ENCODE results near the gene IGFL4.

IGFL4 gene

DNA sequence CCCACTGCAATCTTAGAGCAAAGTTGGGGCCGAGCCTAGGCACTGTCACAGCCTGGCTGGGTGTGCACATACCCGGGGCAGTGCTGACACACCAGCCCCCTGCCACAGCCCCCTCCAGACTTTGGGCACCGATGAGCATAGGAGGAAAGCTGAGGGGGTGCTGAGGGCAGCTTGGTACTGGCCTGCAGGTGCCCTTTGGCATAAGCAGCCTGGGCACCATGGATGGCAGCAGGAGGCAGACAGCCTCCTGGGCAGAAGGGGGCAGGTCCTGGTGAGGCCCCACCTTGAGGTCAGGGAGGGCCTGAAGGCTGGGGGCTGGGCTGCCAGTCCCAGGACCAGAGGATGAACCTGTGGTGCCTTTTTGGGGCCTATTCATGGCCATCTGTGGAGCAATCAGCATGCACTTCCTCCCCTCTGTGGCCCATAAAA is 8.2 kb downstream of the IGFL4 start:
- H3K4me3 ChIP-seq (ENCODE audit: severe bottlenecking), result no peak overlapping the region
- H3K9me3 ChIP-seq (ENCODE audit: severe bottlenecking), result no peaks in the 10 kb centered on the region
- TF ChIP-seq, protein P1, sequence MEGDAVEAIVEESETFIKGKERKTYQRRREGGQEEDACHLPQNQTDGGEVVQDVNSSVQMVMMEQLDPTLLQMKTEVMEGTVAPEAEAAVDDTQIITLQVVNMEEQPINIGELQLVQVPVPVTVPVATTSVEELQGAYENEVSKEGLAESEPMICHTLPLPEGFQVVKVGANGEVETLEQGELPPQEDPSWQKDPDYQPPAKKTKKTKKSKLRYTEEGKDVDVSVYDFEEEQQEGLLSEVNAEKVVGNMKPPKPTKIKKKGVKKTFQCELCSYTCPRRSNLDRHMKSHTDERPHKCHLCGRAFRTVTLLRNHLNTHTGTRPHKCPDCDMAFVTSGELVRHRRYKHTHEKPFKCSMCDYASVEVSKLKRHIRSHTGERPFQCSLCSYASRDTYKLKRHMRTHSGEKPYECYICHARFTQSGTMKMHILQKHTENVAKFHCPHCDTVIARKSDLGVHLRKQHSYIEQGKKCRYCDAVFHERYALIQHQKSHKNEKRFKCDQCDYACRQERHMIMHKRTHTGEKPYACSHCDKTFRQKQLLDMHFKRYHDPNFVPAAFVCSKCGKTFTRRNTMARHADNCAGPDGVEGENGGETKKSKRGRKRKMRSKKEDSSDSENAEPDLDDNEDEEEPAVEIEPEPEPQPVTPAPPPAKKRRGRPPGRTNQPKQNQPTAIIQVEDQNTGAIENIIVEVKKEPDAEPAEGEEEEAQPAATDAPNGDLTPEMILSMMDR (IDR thresholded peaks at IDR 0.05; ENCODE audit: poor library complexity, severe bottlenecking), result no peak
- H3K27me3 ChIP-seq (ENCODE audit: insufficient read depth, poor library complexity, severe bottlenecking), result no peaks in the 10 kb centered on the region
- no peaks in the 10 kb centered on the region for H3K36me3 ChIP-seq (ENCODE audit: low read depth)
- H3K27ac ChIP-seq (ENCODE audit: poor library complexity, severe bottlenecking), result no peak overlapping the region
- DNase-seq (ENCODE audit: low spot score) (no peak), ATAC-seq (ENCODE audit: low read depth) (no peak)
- no peaks in the 10 kb centered on the region for H3K4me1 ChIP-seq (ENCODE audit: insufficient read depth, poor library complexity, severe bottlenecking)

DNA sequence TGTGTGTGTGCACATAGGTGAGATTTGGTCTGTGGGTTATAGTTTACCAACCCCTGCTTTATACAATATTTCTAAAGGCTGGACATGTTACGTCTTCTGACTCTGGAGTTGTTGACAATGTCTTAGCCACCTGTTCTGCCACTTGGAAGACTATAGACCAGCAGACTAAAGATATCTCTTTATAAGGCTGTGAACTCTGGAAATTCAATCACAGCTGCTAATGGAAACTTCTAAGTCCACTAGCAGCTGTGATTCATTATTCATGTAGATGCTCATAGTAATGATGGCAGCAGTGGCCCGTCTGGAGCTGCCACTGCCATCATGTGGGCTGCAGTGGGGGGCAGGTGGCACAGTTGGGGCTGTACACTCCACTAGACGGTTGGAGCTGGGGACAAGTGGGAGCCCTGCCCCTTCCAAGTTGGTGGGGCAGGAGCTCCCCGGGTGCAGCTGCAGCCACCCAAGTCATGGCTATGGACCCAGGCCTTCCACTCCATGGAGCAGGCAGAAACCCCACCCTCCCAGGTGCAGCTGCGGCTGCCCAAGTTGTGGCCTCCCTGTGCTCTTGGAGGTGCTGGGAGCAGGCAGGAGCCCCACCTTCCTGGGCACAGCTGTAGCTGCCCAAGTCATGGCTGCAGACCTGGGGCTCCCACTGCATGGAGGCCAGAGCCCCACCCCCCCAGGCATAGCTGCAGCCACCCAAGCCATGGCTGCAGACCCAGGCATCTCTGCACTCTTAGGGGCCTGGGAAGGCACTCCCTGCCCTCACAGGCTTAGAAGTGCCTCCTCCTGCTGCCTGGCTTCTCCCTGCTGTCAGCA is 8.8 kb downstream of the IGFL4 start:
- TF ChIP-seq, protein P1 (IDR thresholded peaks at IDR 0.05; ENCODE audit: poor library complexity, severe bottlenecking), result no peak
- Histone ChIP-seq H3K27ac (ENCODE audit: poor library complexity, severe bottlenecking) (no peak overlapping the region), H3K36me3 (ENCODE audit: low read depth) (no peaks in the 10 kb centered on the region), H3K9me3 (ENCODE audit: severe bottlenecking) (no peaks in the 10 kb centered on the region), H3K4me1 (ENCODE audit: insufficient read depth, poor library complexity, severe bottlenecking) (no peaks in the 10 kb centered on the region), H3K27me3 (ENCODE audit: insufficient read depth, poor library complexity, severe bottlenecking) (no peaks in the 10 kb centered on the region), H3K4me3 (ENCODE audit: severe bottlenecking) (no peak overlapping the region)
- ATAC-seq (ENCODE audit: low read depth), result no peak
- no peak for DNase-seq (ENCODE audit: low spot score)

DNA sequence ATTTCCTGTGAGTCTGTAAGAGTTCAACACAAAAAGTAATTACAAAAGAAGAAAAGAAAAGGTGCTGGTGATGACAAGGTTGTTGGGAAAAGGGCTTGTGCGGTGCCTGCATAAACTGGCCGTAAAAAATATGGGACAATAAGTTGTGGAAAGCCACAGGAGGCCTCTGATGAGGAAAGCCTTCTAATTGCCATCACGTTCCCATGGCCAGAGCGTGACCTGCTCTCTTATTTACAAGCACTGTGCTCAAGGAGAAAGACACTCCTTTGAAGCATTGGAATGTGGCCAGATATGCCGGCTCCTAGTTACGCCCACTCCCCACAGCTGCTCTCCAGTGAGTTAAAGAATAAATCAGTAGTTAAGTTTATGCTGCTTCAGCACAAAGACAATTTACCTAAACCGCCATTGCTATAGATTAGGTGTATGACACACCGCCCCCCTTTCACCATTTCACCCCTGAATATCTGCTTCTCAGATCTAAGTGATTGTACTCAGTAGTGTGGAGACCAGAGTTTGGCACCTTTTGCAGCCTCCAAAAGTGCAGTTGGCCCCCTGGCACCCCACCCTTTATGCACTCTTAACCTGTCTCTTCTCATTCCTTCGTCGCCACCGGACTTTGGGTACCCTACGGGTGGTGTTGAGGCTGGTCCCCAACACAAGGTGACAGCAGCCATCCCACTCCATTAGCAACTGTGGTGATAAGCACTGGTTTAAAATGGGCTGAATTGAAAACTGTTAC is 9.8 kb downstream of the IGFL4 start:
- DNase-seq (ENCODE audit: low spot score) (no peak), ATAC-seq (ENCODE audit: low read depth) (no peak)
- H3K4me1 ChIP-seq (ENCODE audit: insufficient read depth, poor library complexity, severe bottlenecking), result no peaks in the 10 kb centered on the region
- no peak overlapping the region for H3K27ac ChIP-seq (ENCODE audit: poor library complexity, severe bottlenecking)
- no peak overlapping the region for H3K4me3 ChIP-seq (ENCODE audit: severe bottlenecking)
- no peaks in the 10 kb centered on the region for H3K9me3 ChIP-seq (ENCODE audit: severe bottlenecking)
- no peaks in the 10 kb centered on the region for H3K36me3 ChIP-seq (ENCODE audit: low read depth)
- TF ChIP-seq, protein P1 (IDR thresholded peaks at IDR 0.05; ENCODE audit: poor library complexity, severe bottlenecking), result no peak
- H3K27me3 ChIP-seq (ENCODE audit: insufficient read depth, poor library complexity, severe bottlenecking), result no peaks in the 10 kb centered on the region

DNA sequence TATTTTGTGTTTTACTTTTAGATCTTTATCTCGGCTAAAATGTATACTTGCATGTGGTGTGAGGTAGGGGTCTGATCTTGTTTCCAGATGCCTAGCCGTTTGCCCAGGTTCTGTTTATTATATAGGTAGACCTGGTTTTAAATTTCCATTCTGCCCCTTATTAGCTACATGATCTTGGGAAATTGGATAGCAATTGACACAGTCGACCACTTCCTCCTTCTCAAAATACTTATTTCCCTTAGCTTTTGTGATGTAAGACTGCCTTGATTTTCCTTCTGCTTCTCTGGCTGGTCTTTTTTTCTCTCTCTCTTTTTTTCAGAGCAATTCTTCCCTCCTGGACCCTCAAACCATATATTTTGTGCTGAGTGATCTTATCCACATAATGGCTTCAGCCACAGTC is 15.0 kb downstream of the IGFL4 start:
- Histone ChIP-seq H3K27me3 (ENCODE audit: insufficient read depth, poor library complexity, severe bottlenecking) (no peaks in the 10 kb centered on the region), H3K27ac (ENCODE audit: poor library complexity, severe bottlenecking) (no peak overlapping the region), H3K4me3 (ENCODE audit: severe bottlenecking) (no peak overlapping the region), H3K4me1 (ENCODE audit: insufficient read depth, poor library complexity, severe bottlenecking) (peaks cover 5% of the 10 kb centered on the region), H3K9me3 (ENCODE audit: severe bottlenecking) (no peaks in the 10 kb centered on the region), H3K36me3 (ENCODE audit: low read depth) (no peaks in the 10 kb centered on the region)
- DNase-seq (ENCODE audit: low spot score) (no peak), ATAC-seq (ENCODE audit: low read depth) (no peak)
- TF ChIP-seq, protein P1 (IDR thresholded peaks at IDR 0.05; ENCODE audit: poor library complexity, severe bottlenecking), result no peak

All from RWPE2 (cell line).